ENCODE results near the gene KEL.

Gene KEL

GRCh38 chr7:142961973-142962926 is at the start of gene KEL:
Gene KEL (minus strand): TSS chr7:142962363. CDS start chr7:142962206, 157 bp downstream.
- no peak for TF ChIP-seq CTCF (IDR thresholded peaks at IDR 0.05)
- no peak for TF ChIP-seq ZFX (IDR thresholded peaks at IDR 0.05; ENCODE audit: borderline replicate concordance)
- H3K27ac ChIP-seq, result no peak within 1 kb of the TSS

DNA sequence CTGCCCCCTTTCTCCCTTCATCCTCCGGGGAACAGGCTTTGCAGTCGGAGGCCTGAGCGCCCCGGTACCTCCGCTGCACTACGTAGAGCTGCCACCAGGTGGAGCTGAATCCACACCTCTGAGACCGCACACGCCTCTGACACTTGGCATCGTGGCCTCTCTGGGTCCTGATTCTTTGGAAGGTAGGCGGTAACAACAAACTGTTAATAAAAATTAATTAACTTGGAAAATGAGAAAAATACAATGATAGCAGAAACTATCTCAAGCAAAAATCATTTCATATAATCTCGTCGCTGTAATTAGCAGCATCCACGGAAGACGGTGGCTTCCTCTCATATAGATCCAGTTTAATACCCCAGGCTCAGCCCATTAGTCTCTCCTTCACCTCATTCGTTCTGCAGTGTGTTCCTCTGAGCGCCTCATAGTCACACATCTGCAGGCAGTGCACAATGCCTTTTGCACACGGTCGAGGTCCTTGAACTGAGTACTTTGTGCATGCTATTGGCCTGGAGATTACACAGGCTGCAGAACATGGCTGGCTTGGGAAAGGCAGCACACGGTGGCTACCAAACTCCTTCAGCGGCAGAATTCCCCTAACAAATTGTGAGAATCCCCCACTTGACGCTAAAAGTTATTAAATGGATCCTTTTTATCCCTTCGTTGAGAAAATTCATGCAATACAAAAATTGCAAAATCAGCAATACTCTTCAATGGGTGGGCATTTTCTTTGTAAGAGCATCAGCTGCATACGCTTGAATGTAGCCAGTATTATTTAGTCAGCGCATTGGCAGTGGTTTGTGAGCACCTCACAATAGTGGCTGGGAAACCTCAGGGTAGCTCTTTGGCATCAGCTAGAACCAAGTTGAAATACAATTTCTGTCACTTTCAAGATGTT is 46.1 kb upstream of the KEL start:
- TF ChIP-seq ZFX (IDR thresholded peaks at IDR 0.05; ENCODE audit: borderline replicate concordance), result no peak
- TF ChIP-seq CTCF (IDR thresholded peaks at IDR 0.05), result peak; percentile 99

DNA sequence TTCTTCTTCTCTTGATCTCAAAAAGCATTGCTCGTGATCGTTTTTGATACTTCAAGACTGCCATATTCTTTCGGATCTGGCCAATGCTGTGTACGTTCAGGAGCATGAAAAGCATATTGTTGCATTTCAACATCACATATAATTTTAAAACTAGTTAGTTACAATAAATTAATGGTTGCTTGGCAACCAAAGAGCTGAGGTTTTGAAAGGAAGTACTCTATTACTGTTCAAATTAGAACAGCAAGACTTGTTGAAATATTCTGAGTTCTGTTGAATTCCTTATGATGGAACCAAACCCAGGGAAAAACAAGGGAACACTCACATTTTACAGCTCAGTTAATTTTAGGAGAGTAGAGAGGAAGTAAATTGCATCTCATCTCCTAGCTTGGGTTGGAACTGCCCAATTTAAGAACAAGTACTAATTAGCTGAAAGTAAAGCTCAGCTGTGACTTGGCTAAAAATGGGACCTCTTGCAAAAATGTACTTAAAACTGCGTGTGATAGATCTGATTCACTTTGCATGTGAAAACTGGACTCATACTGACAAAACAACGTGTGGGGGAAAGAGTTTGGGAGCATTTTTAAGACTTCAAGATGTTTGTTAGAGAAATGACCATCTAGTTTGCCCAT is 43.6 kb upstream of the KEL start:
- no peak overlapping the region for H3K27ac ChIP-seq
- TF ChIP-seq CTCF (IDR thresholded peaks at IDR 0.05) (no peak), ZFX (IDR thresholded peaks at IDR 0.05; ENCODE audit: borderline replicate concordance) (no peak)

More for the DNA sequence above, 46.1 kb upstream of the KEL start:
- no peak overlapping the region for H3K27ac ChIP-seq

DNA sequence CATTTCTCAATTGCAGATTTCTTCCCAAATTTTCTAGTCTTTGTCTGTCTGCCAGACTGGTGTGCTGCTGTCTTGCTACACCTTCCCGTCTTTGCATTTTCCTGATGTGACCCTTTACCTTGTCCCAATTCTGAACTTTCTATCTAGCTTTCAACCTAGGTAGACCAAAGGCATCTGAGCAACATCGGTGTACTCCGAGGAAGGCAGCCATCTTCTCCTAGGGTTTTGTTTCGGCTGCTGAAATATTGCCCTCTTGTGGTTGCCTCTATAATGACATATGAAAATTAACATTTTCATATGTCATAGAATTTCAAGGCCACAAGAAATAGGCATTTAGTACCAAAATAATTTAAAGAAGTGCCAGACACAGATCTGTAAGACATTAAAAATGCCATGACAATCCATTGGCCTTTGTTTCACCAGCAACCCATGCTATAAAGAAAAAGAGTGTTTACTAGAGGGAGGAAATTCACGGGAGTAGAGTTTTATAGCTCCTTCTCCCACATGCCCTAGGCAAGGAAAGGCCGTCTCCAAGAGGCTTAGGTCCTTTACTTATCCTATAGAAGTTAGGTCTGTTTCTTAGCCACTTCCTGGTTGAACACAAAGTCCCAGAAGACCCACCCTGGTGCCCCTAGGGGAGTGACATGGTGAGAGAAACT is 41.4 kb upstream of the KEL start:
- H3K27ac ChIP-seq, result no peak overlapping the region
- TF ChIP-seq CTCF (IDR thresholded peaks at IDR 0.05) (peak; percentile 98), ZFX (IDR thresholded peaks at IDR 0.05; ENCODE audit: borderline replicate concordance) (no peak)

GRCh38 chr7:143002898-143003297 is 40.7 kb upstream of the KEL start:
- H3K27ac ChIP-seq, result no peak overlapping the region
- TF ChIP-seq ZFX (IDR thresholded peaks at IDR 0.05; ENCODE audit: borderline replicate concordance) (no peak), CTCF (IDR thresholded peaks at IDR 0.05) (no peak)

DNA sequence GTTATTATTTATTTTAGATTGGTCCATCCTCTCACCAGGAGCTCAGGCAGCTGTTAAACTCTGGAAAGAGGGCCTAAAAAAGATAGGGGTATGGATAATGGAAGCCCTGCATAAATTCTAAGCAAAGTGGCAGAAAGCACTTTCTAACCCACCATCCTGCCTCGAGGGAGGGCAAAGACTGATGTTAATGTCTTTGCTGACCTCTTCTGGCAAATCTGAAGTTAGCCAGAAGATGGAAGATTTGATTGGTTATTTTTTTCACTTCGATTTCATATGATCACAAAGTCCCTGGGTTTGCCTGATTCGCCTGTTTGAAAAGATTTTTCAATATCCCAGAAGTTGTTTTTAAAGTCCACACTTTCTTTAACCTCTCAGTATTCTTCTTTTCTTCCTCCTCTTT is 39.9 kb upstream of the KEL start:
- H3K27ac ChIP-seq, result no peak overlapping the region
- TF ChIP-seq CTCF (IDR thresholded peaks at IDR 0.05) (peak; percentile 29), ZFX (IDR thresholded peaks at IDR 0.05; ENCODE audit: borderline replicate concordance) (no peak)

Measured in 22Rv1 (cell line).